Liver (tissue), 3 donors: ENCODE data around the gene FOXK1.

Source experiments
- EGR1 ChIP-seq, 2 donors: IDR thresholded peaks; 2 replicates each; pipeline ENCODE4 v1.6.1; 2016 to 2018; ENCODE audit warnings: antibody characterized with exemption in 2 of 2, low read depth in 2 of 2
- GABPA ChIP-seq, 2 donors: IDR thresholded peaks in 1 of 2; conservative IDR thresholded peaks in 1 of 2; 2 replicates each; pipeline ENCODE4 v1.6.1; 2016; ENCODE audit warnings: antibody characterized with exemption in 2 of 2, mild to moderate bottlenecking in 1 of 2, moderate library complexity in 1 of 2
- SP1 ChIP-seq: IDR thresholded peaks from 2 replicates; pipeline ENCODE4 v1.6.1; 2018; ENCODE audit warnings: antibody characterized with exemption, mild to moderate bottlenecking
- TF ChIP-seq, protein P1 (sequence below): fragments of 150-350 bp; IDR thresholded peaks from 2 replicates; pipeline ENCODE4 v1.5.1; 2017; ENCODE audit warnings: improper control_type of control experiment, low read depth, low read length; ENCODE audit not compliant: missing input control
- donor health status: healthy.
- donor health status: healthy.

DNA sequence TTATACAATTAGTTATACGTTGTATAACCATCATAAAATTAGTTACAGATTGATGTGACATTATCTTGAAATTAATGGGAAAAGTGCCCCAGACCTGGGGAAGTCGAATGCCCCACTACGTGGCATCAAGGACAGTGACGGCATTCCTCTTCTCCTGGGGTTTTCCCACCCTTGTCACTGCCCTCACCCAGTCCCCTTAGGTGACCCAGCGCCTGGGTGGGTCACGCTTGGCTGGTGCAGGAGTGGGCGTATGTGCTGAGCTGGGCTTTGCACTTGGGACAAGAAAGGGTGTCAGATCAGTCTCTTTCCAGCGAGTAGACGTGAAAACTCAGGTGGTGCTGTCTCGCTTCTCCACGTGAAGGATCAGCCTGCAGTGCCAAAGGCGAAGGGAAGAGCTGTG is 7.6 kb downstream of the FOXK1 start:
- TF ChIP-seq, protein P1, sequence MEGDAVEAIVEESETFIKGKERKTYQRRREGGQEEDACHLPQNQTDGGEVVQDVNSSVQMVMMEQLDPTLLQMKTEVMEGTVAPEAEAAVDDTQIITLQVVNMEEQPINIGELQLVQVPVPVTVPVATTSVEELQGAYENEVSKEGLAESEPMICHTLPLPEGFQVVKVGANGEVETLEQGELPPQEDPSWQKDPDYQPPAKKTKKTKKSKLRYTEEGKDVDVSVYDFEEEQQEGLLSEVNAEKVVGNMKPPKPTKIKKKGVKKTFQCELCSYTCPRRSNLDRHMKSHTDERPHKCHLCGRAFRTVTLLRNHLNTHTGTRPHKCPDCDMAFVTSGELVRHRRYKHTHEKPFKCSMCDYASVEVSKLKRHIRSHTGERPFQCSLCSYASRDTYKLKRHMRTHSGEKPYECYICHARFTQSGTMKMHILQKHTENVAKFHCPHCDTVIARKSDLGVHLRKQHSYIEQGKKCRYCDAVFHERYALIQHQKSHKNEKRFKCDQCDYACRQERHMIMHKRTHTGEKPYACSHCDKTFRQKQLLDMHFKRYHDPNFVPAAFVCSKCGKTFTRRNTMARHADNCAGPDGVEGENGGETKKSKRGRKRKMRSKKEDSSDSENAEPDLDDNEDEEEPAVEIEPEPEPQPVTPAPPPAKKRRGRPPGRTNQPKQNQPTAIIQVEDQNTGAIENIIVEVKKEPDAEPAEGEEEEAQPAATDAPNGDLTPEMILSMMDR = no peak
- TF ChIP-seq SP1 (no peak), GABPA (IDR thresholded peaks at IDR 0.05 in 1 of 2, conservative IDR thresholded peaks at IDR 0.05 in 1 of 2) (no peak), EGR1 (IDR thresholded peaks at IDR 0.05; ENCODE audit: low read depth in 2 of 2) (no peak)
